ENCODE measurements around the gene PGAM1.

Gene PGAM1

GRCh38 chr10:97384156-97384555, 41.8 kb upstream of the PGAM1 start:
- H3F3A ChIP-seq (ENCODE audit: insufficient read depth, low read length): no peaks in the 10 kb centered on the region
- H3K4me1 ChIP-seq (ENCODE audit: low read length): no peaks in the 10 kb centered on the region
- H3K27ac ChIP-seq (ENCODE audit: low read length): no peak overlapping the region
- H3K4me2 ChIP-seq (ENCODE audit: low read depth, low read length): no peak overlapping the region
- H3K9me3 ChIP-seq (replicated peaks; ENCODE audit: insufficient read depth, low read length): no peaks in the 10 kb centered on the region
- H3K9ac ChIP-seq (ENCODE audit: low read length): no peak overlapping the region
- no peaks in the 10 kb centered on the region for H3K9me2 ChIP-seq (replicated peaks; ENCODE audit: insufficient read depth, low read length)
- TF ChIP-seq CTCF (IDR thresholded peaks at IDR 0.05; ENCODE audit: low read length) (no peak), EZH2phosphoT487 (IDR thresholded peaks at IDR 0.05; ENCODE audit: low read length) (no peak), EZH2 (optimal IDR thresholded peaks at IDR 0.05; ENCODE audit: low read depth, low read length) (no peak)
- no peaks in the 10 kb centered on the region; the same call in 1 of the 2 replicates for H3K36me3 ChIP-seq (replicated peaks; ENCODE audit: insufficient read depth, low read length)
- DNase-seq: no peak
- no peak overlapping the region for H3K4me3 ChIP-seq (ENCODE audit: low read length)
- no peaks in the 10 kb centered on the region for H4K20me1 ChIP-seq (ENCODE audit: insufficient read depth, low read length)
- no peak overlapping the region for H2AFZ ChIP-seq (ENCODE audit: low read length)
- no peaks in the 10 kb centered on the region for H3K27me3 ChIP-seq (replicated peaks; ENCODE audit: insufficient read depth, low read length)
- no peaks in the 10 kb centered on the region for H3K79me2 ChIP-seq (ENCODE audit: low read length)

- H3K9me3 ChIP-seq (replicated peaks; ENCODE audit: insufficient read depth, low read length): no peaks in the 10 kb centered on the region
- TF ChIP-seq EZH2 (optimal IDR thresholded peaks at IDR 0.05; ENCODE audit: low read depth, low read length) (no peak), EZH2phosphoT487 (IDR thresholded peaks at IDR 0.05; ENCODE audit: low read length) (no peak), CTCF (IDR thresholded peaks at IDR 0.05; ENCODE audit: low read length) (no peak)
- no peaks in the 10 kb centered on the region for H4K20me1 ChIP-seq (ENCODE audit: insufficient read depth, low read length)
- H3K36me3 ChIP-seq (replicated peaks; ENCODE audit: insufficient read depth, low read length): no peaks in the 10 kb centered on the region; the same call in 1 of the 2 replicates
- H3K4me2 ChIP-seq (ENCODE audit: low read depth, low read length): no peak overlapping the region
- no peak overlapping the region for H3K9ac ChIP-seq (ENCODE audit: low read length)
- H2AFZ ChIP-seq (ENCODE audit: low read length): no peak overlapping the region
- H3K79me2 ChIP-seq (ENCODE audit: low read length): no peaks in the 10 kb centered on the region
- H3K9me2 ChIP-seq (replicated peaks; ENCODE audit: insufficient read depth, low read length): no peaks in the 10 kb centered on the region
- no peak overlapping the region for H3K27ac ChIP-seq (ENCODE audit: low read length)
- H3K4me1 ChIP-seq (ENCODE audit: low read length): no peaks in the 10 kb centered on the region
- H3K27me3 ChIP-seq (replicated peaks; ENCODE audit: insufficient read depth, low read length): no peaks in the 10 kb centered on the region
- no peaks in the 10 kb centered on the region for H3F3A ChIP-seq (ENCODE audit: insufficient read depth, low read length)
- no peak for DNase-seq
- no peak overlapping the region for H3K4me3 ChIP-seq (ENCODE audit: low read length)
Observed at GRCh38 chr10:97384641-97385040, 41.4 kb upstream of the PGAM1 start.

GRCh38 chr10:97385565-97385964, 40.4 kb upstream of the PGAM1 start:
- TF ChIP-seq EZH2phosphoT487 (IDR thresholded peaks at IDR 0.05; ENCODE audit: low read length): no peak
- no peak for TF ChIP-seq EZH2 (optimal IDR thresholded peaks at IDR 0.05; ENCODE audit: low read depth, low read length)
- no peak for TF ChIP-seq CTCF (IDR thresholded peaks at IDR 0.05; ENCODE audit: low read length)
- no peaks in the 10 kb centered on the region for H3K4me1 ChIP-seq (ENCODE audit: low read length)
- H3K4me3 ChIP-seq (ENCODE audit: low read length): no peak overlapping the region
- no peaks in the 10 kb centered on the region for H3K79me2 ChIP-seq (ENCODE audit: low read length)
- H3K4me2 ChIP-seq (ENCODE audit: low read depth, low read length): no peak overlapping the region
- H3K9ac ChIP-seq (ENCODE audit: low read length): no peak overlapping the region
- DNase-seq: no peak
- H3K27me3 ChIP-seq (replicated peaks; ENCODE audit: insufficient read depth, low read length): no peaks in the 10 kb centered on the region
- no peaks in the 10 kb centered on the region for H4K20me1 ChIP-seq (ENCODE audit: insufficient read depth, low read length)
- H3F3A ChIP-seq (ENCODE audit: insufficient read depth, low read length): no peaks in the 10 kb centered on the region
- H3K27ac ChIP-seq (ENCODE audit: low read length): no peak overlapping the region
- peaks cover 4% of the 10 kb centered on the region; the same call in 1 of the 2 replicates for H3K36me3 ChIP-seq (replicated peaks; ENCODE audit: insufficient read depth, low read length)
- H2AFZ ChIP-seq (ENCODE audit: low read length): no peak overlapping the region
- H3K9me3 ChIP-seq (replicated peaks; ENCODE audit: insufficient read depth, low read length): no peaks in the 10 kb centered on the region
- no peaks in the 10 kb centered on the region for H3K9me2 ChIP-seq (replicated peaks; ENCODE audit: insufficient read depth, low read length)
